Smooth muscle cell (in vitro differentiated cells): Measurements from ENCODE around the gene ESAM. TPM values are rescaled to one million over a fixed set of nuclear protein-coding genes. Genes with fewer than 3 reads are reported as not detected.

Experiments used
- DNase-seq: peaks from one replicate; lab custom pipeline; 2025; ENCODE audit not compliant: unreplicated experiment; lab: John Stamatoyannopoulos, UW
- H2AFZ ChIP-seq: fragments of 200-600 bp; sonication (generic); 2 replicates; pipeline ENCODE4 v1.6.0; 2016; ENCODE audit warnings: antibody characterized with exemption, low read depth, mild to moderate bottlenecking
- H3F3A ChIP-seq: fragments of 200-600 bp; sonication (generic); 2 replicates; pipeline ENCODE4 v1.6.0; 2017; ENCODE audit warnings: antibody characterized with exemption, low read depth
- H3K27ac ChIP-seq: fragments of 200-600 bp; sonication (generic); 2 replicates; pipeline ENCODE4 v1.5.1; 2016; ENCODE audit warnings: low read depth, mild to moderate bottlenecking
- H3K27me3 ChIP-seq: fragments of 200-600 bp; sonication (generic); 2 replicates; pipeline ENCODE4 v1.6.1; 2016; ENCODE audit warnings: low read depth, mild to moderate bottlenecking
- H3K36me3 ChIP-seq: fragments of 200-600 bp; sonication (generic); 2 replicates; pipeline ENCODE4 v1.5.1; 2016; ENCODE audit warnings: low read depth
- H3K4me1 ChIP-seq: fragments of 200-600 bp; sonication (generic); 2 replicates; pipeline ENCODE4 v1.5.1; 2016; ENCODE audit warnings: low read depth
- H3K4me2 ChIP-seq: fragments of 200-600 bp; sonication (generic); 2 replicates; pipeline ENCODE4 v1.6.0; 2016; ENCODE audit warnings: mild to moderate bottlenecking
- H3K4me3 ChIP-seq: fragments of 200-600 bp; sonication (generic); 2 replicates; pipeline ENCODE4 v1.5.1; 2016; ENCODE audit warnings: mild to moderate bottlenecking
- H3K79me2 ChIP-seq: fragments of 200-600 bp; sonication (generic); 2 replicates; pipeline ENCODE4 v1.6.0; 2016; ENCODE audit warnings: low read depth, mild to moderate bottlenecking
- H3K9ac ChIP-seq: fragments of 200-600 bp; sonication (generic); 2 replicates; pipeline ENCODE4 v1.6.0; 2016; ENCODE audit warnings: low read depth
- H3K9me3 ChIP-seq: fragments of 200-600 bp; sonication (generic); replicated peaks from 2 replicates; pipeline ENCODE4 v1.5.1; 2016; ENCODE audit warnings: low read depth
- H4K20me1 ChIP-seq: fragments of 200-600 bp; sonication (generic); 2 replicates; pipeline ENCODE4 v1.6.0; 2016; ENCODE audit warnings: low read depth
- WGBS: methylation state at CpG from one replicate; pipeline ENCODE4 v1.1.7; 2016; ENCODE audit warnings: low lambda C conversion rate; 5-methylcytosine and 5-hydroxymethylcytosine counted together
- polyA plus RNA-seq: library from polyadenylated mRNA; unstranded; fragments of >200 nt; fragmentation: Nextera tagmentation; extraction: Ambion mirVana; gene quantifications from 2 replicates; pipeline ENCODE4 v1.2.1, GENCODE V29; 2016
- total RNA-seq: library from RNA; depleted of rRNA; stranded (reverse); fragments of >200 nt; gene quantifications from 2 replicates; pipeline ENCODE4 v1.2.3, GENCODE V29; 2014
- TF ChIP-seq, protein P1 (sequence below): fragments of 200-600 bp; sonication (generic); IDR thresholded peaks from 2 replicates; pipeline ENCODE4 v1.5.1; 2017; ENCODE audit warnings: borderline replicate concordance, mild to moderate bottlenecking, antibody characterized with exemption; ENCODE audit not compliant: insufficient read depth, poor library complexity, severe bottlenecking

The ESAM gene
- total and polyA plus RNA-seq, 2 experiments from 2014 or later: 0.31 to 0.94 TPM

DNA sequence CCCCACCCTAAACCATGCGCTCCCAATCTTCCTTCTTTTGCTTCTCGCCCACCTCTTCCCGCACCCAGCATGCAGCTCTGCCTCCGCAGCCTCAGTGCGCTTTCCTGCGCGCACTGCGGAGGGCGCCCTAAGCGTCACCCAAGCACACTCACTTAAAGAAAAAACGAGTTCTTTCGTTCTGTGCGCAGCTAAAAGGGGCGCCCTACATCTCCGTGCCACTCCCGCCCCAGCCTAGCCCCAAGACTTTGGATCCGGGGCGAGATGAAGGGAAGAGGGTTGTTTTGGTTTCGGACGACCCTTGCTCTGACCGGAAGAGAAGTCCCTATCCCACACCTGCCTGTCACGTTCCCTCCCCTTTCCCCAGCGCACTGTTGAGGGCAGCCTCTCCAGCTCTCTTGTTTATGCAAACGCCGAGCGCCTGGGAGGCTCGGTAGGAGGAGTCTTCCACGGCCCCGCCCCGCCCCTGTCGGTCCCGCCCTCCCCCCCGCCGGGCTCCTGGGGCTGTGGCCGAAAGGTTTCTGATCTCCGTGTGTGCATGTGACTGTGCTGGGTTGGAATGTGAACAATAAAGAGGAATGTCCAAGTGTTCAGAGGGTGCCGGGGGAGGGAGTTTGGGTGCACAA is 15.4 kb downstream of the ESAM start:
- H3K4me3 ChIP-seq: peak overlapping the region; percentile 61
- H3K9ac ChIP-seq: no peak overlapping the region
- no peaks in the 10 kb centered on the region for H3K9me3 ChIP-seq
- H3K4me1 ChIP-seq: peaks cover 15% of the 10 kb centered on the region
- no peak overlapping the region for H3K27ac ChIP-seq
- TF ChIP-seq, protein P1, sequence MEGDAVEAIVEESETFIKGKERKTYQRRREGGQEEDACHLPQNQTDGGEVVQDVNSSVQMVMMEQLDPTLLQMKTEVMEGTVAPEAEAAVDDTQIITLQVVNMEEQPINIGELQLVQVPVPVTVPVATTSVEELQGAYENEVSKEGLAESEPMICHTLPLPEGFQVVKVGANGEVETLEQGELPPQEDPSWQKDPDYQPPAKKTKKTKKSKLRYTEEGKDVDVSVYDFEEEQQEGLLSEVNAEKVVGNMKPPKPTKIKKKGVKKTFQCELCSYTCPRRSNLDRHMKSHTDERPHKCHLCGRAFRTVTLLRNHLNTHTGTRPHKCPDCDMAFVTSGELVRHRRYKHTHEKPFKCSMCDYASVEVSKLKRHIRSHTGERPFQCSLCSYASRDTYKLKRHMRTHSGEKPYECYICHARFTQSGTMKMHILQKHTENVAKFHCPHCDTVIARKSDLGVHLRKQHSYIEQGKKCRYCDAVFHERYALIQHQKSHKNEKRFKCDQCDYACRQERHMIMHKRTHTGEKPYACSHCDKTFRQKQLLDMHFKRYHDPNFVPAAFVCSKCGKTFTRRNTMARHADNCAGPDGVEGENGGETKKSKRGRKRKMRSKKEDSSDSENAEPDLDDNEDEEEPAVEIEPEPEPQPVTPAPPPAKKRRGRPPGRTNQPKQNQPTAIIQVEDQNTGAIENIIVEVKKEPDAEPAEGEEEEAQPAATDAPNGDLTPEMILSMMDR: peak; percentile 37
- no peaks in the 10 kb centered on the region for H3K36me3 ChIP-seq
- peak overlapping the region; percentile 46 for H2AFZ ChIP-seq
- peaks cover 100% of the 10 kb centered on the region for H3K27me3 ChIP-seq
- DNase-seq: no peak
- H3F3A ChIP-seq: no peaks in the 10 kb centered on the region
- H3K4me2 ChIP-seq: peak overlapping the region; percentile 90
- no peaks in the 10 kb centered on the region for H4K20me1 ChIP-seq
- 3% methylated on average over 35 of the region's 37 CpGs for WGBS
- H3K79me2 ChIP-seq: no peaks in the 10 kb centered on the region

DNA sequence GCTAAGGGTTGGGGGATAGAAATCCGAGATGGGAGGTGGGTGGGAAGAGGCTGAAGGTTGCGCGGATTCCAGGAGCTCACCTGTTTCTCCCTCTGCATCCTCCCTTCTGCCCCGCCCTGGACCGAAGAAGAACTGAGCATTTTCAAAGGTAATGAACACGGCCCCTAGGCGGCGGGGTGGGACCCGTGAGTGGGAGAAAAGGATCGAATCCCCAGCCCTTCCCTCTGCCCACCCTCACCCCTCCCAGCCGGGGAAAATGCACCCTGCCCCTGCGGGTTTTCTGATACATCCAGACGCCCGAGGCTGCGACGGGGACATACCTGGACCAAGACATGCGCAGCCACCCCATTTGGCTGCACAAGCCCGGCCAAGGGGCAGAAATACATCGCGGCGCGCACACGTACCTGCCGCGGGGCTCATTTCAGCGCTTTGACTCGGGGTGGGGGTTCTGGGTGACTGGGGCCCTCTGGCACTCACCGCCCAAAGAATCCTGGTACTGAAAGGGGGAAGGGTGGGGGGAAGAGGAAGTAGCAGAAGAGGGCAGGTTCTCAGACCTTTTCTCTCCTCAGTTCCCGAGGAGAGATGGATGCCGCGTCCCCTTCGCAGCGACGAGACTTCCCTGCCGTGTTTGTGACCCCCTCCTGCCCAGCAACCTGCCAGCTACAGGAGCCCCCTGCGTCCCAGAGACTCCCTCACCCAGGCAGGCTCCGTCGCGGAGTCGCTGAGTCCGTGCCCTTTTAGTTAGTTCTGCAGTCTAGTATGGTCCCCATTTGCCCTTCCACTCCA is 16.1 kb downstream of the ESAM start:
- Histone ChIP-seq H3K36me3 (no peaks in the 10 kb centered on the region), H3K4me2 (peak overlapping the region; percentile 90), H3F3A (no peaks in the 10 kb centered on the region), H3K4me1 (peaks cover 15% of the 10 kb centered on the region), H3K79me2 (no peaks in the 10 kb centered on the region), H3K27ac (no peak overlapping the region), H3K9me3 (no peaks in the 10 kb centered on the region), H4K20me1 (no peaks in the 10 kb centered on the region), H3K4me3 (peak overlapping the region; percentile 61), H3K27me3 (peaks cover 100% of the 10 kb centered on the region), H3K9ac (no peak overlapping the region), H2AFZ (peak overlapping the region; percentile 46)
- no peak for DNase-seq
- WGBS: 2% methylated on average over 38 of the region's 41 CpGs
- TF ChIP-seq, protein P1: no peak

DNA sequence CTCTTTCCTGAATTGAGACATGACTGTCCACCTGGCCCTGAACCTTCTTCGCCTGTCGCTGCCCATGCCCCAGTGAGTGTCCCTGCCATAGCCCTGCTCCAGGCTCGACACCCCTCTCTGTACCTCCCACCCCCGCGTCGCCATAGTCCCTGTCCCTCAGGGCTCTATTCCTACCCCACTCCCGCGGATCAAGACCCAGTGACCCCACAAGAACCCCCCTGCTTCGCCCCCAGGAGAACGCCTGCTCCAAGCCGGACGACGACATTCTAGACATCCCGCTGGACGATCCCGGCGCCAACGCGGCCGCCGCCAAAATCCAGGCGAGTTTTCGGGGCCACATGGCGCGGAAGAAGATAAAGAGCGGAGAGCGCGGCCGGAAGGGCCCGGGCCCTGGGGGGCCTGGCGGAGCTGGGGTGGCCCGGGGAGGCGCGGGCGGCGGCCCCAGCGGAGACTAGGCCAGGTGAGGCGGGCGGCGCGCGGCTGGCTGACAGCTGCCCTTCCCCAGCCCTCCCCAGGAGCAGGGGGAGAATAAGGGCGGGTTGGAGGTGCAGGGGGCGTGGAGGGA is 16.7 kb downstream of the ESAM start:
- no peak overlapping the region for H2AFZ ChIP-seq
- H3F3A ChIP-seq: no peaks in the 10 kb centered on the region
- H3K4me1 ChIP-seq: peaks cover 21% of the 10 kb centered on the region
- no peaks in the 10 kb centered on the region for H3K9me3 ChIP-seq
- H4K20me1 ChIP-seq: no peaks in the 10 kb centered on the region
- 3% methylated on average over 27 of the region's 44 CpGs for WGBS
- no peak overlapping the region for H3K9ac ChIP-seq
- peak overlapping the region; percentile 90 for H3K4me2 ChIP-seq
- peak overlapping the region; percentile 61 for H3K4me3 ChIP-seq
- TF ChIP-seq, protein P1: no peak
- no peaks in the 10 kb centered on the region for H3K79me2 ChIP-seq
- H3K36me3 ChIP-seq: no peaks in the 10 kb centered on the region
- H3K27ac ChIP-seq: no peak overlapping the region
- peaks cover 100% of the 10 kb centered on the region for H3K27me3 ChIP-seq
- DNase-seq: no peak
